ENCODE measurements around the gene NRG3.

DNA sequence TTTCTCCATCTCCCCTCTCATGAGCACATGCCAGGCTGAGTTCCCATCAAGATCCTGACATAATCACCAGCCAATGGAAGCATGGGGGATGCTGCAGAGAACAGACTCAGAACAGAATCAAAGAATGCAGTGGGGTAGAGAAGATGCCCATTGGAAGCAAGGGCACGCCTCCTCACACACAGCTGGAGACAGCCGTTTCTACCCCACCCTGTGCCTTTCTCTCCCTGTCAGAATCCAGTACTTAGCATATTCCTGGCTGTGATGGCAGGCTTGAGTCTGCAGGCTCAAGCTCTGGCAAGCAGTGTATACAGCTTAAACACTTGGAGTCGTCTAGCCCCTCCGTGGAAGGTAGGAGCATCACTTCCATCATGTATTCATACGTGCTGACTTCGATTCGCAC, 867.9 kb downstream of the NRG3 start:
- no peak for TF ChIP-seq POLR2A (IDR thresholded peaks at IDR 0.05; ENCODE audit: low read depth, low read length)
- TF ChIP-seq, protein P1, sequence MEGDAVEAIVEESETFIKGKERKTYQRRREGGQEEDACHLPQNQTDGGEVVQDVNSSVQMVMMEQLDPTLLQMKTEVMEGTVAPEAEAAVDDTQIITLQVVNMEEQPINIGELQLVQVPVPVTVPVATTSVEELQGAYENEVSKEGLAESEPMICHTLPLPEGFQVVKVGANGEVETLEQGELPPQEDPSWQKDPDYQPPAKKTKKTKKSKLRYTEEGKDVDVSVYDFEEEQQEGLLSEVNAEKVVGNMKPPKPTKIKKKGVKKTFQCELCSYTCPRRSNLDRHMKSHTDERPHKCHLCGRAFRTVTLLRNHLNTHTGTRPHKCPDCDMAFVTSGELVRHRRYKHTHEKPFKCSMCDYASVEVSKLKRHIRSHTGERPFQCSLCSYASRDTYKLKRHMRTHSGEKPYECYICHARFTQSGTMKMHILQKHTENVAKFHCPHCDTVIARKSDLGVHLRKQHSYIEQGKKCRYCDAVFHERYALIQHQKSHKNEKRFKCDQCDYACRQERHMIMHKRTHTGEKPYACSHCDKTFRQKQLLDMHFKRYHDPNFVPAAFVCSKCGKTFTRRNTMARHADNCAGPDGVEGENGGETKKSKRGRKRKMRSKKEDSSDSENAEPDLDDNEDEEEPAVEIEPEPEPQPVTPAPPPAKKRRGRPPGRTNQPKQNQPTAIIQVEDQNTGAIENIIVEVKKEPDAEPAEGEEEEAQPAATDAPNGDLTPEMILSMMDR (conservative IDR thresholded peaks at IDR 0.05; ENCODE audit: low read depth, low read length) = no peak
- TF ChIP-seq BHLHE40 (IDR thresholded peaks at IDR 0.05; ENCODE audit: low read depth, low read length) = no peak
- no peak for TF ChIP-seq USF2 (IDR thresholded peaks at IDR 0.05; ENCODE audit: low read depth, low read length)
- no peak for TF ChIP-seq CEBPB (IDR thresholded peaks at IDR 0.05; ENCODE audit: low read depth, low read length)
- TF ChIP-seq RFX5 (IDR thresholded peaks at IDR 0.05; ENCODE audit: low read depth, low read length) = no peak
- no peak for TF ChIP-seq MAZ (IDR thresholded peaks at IDR 0.05; ENCODE audit: borderline replicate concordance, low read depth, low read length)
- no peak for TF ChIP-seq RAD21 (IDR thresholded peaks at IDR 0.05; ENCODE audit: low read length)
- no peak for TF ChIP-seq SMC3 (IDR thresholded peaks at IDR 0.05; ENCODE audit: low read depth, low read length)
- TF ChIP-seq RCOR1 (IDR thresholded peaks at IDR 0.05; ENCODE audit: insufficient replicate concordance, low read length) = no peak
- TF ChIP-seq NFE2L2 (IDR thresholded peaks at IDR 0.05; ENCODE audit: low read depth, low read length) = no peak
- TF ChIP-seq MXI1 (IDR thresholded peaks at IDR 0.05; ENCODE audit: borderline replicate concordance, low read depth, low read length) = no peak

Data from IMR-90 (cell line).